ENCODE results near the gene LPAR1.

Gene LPAR1

GRCh38 chr9:110997847-110998246, 40.4 kb downstream of the LPAR1 start:
- no peak for DNase-seq

- DNase-seq: no peak
Observed at GRCh38 chr9:110996436-110997220, 41.6 kb downstream of the LPAR1 start.

GRCh38 chr9:110995420-110996340, 42.6 kb downstream of the LPAR1 start:
- DNase-seq: no peak

GRCh38 chr9:110994771-110995241, 43.5 kb downstream of the LPAR1 start:
- no peak for DNase-seq

GRCh38 chr9:110990481-110990880, 47.8 kb downstream of the LPAR1 start:
- no peak for DNase-seq

- DNase-seq: no peak
Observed at GRCh38 chr9:110986529-110986928, 51.7 kb downstream of the LPAR1 start.

GRCh38 chr9:110984890-110985437, 53.3 kb downstream of the LPAR1 start:
- DNase-seq: no peak

GRCh38 chr9:110980261-110980660, 58.0 kb downstream of the LPAR1 start:
- DNase-seq: no peak

GRCh38 chr9:110979636-110980035, 58.6 kb downstream of the LPAR1 start:
- DNase-seq: no peak

GRCh38 chr9:110978516-110978915, 59.8 kb downstream of the LPAR1 start:
- DNase-seq: no peak

- DNase-seq: no peak
Observed at GRCh38 chr9:110977259-110977709, 61.0 kb downstream of the LPAR1 start.

GRCh38 chr9:110975969-110976368, 62.3 kb downstream of the LPAR1 start:
- DNase-seq: no peak

GRCh38 chr9:110975278-110975677, 63.0 kb downstream of the LPAR1 start:
- DNase-seq: no peak

- DNase-seq: no peak
Observed at GRCh38 chr9:110971705-110972104, 66.6 kb downstream of the LPAR1 start.

GRCh38 chr9:110971234-110971633, 67.0 kb downstream of the LPAR1 start:
- DNase-seq: no peak

- no peak for DNase-seq
Observed at GRCh38 chr9:110969971-110970386, 68.3 kb downstream of the LPAR1 start.

GRCh38 chr9:110968096-110968495, 70.2 kb downstream of the LPAR1 start:
- DNase-seq: no peak

- DNase-seq: no peak
Observed at GRCh38 chr9:110967196-110967595, 71.1 kb downstream of the LPAR1 start.

- DNase-seq: no peak
Observed at GRCh38 chr9:110960288-110960687, 78.0 kb downstream of the LPAR1 start.

- no peak for DNase-seq
Observed at GRCh38 chr9:110958847-110959246, 79.4 kb downstream of the LPAR1 start.

- no peak for DNase-seq
Observed at GRCh38 chr9:110954822-110955291, 83.4 kb downstream of the LPAR1 start.

GRCh38 chr9:110952540-110952859, 85.8 kb downstream of the LPAR1 start:
- DNase-seq: no peak

GRCh38 chr9:110951805-110952539, 86.3 kb downstream of the LPAR1 start:
- DNase-seq: no peak
